Cerebellar cortex (tissue), 1 donor: ENCODE results near the gene MRPL21.

Source experiments
- DNase-seq: peaks from one replicate; pipeline ENCODE4 v3.0.0-alpha.2; 2015; ENCODE audit warnings: low spot score

MRPL21 gene

DNA sequence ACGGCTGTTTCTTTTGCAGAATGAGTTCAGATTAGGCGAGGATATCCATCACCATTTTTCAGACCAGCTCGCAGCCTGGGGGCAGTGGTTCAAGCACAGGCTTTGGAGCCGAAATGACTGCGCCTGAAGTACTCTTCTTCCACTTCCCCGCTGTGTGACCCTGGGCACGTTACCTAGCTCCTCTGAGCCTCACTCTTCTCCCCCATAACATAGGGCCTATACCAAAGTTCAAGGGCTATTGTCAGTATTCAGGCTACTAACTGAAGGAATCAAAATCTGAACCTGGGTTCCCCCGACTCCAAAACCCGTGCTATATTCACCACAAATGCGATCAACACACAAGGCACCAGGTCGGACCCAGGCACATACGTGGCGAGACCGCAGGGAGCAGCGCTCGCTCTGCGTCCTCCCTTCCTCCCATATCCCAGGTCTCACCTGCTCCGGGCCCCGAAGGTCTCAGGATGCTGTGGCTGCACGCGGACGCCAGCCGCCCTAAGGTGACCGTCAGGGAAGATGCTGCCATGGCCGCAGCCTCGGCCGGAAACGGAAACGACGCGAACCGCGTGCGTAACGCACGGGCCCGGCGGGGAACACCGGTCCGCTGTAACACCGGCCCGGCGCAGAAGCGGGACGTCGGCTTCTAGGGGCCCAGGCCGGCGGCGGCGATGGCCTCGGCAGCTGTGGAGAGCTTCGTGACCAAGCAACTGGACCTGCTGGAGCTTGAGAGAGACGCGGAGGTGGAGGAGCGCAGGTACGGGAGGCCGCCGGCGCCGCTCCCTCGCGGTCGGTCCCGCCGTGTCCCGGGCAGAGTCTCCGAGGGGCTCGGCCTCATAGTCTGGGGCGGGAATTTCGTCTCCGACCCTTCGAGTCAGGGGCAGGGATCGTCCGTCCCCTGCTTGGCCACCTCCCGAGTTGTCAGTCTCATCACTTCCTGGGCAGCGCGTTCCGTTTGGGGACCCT is at the start of gene MRPL21, which contains the start of gene IGHMBP2:
Gene MRPL21, minus strand, starts transcription at position 545 of the 960 bp plus-strand sequence. Its CDS starts 22 bp downstream, at position 523.
Gene IGHMBP2, plus strand, starts transcription at position 604 of the 960 bp plus-strand sequence. Its CDS starts 62 bp downstream, at position 666.
- peak; percentile 82 for DNase-seq

DNA sequence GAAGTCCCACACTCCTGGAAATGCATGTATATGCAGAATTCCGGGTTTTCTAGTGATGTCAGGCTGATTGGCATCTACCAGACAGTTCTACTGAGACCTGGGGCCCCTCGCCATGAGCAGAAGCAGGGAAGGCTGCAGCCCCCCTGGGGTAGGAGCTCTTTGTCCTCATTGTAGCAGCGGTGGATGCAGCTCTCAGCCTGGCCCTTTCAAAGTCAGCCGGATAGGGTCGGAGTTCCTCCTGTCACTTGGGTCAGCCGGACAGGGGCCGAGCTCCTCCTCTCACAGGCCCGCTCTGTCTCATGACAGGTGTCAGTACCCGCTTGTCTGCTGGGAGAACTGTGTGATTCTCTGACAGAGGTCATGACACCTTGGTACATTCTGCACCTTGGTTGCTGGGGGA is 47.1 kb upstream of the MRPL21 start:
- DNase-seq, result no peak

DNA sequence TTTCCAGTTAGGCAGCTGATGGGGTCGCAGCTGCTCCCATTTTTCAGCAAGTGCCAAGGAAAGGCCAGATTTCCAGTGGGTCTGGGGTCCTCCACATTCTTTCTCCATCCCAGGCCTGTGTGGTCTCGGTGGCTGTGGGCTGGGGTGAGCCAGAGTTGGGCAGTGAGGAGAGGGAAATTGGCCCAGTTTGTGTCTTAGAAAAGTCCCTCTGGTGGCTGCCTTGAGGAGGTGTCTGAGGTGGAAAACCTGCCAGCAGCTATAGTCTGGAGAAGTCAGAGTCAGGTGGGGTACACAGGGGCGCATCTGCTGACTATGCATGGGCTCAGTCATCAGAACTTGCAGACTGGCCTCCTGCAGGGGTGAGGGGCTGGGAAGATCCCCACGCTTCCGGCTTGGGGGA is 46.6 kb upstream of the MRPL21 start:
- peak; percentile 44 for DNase-seq

DNA sequence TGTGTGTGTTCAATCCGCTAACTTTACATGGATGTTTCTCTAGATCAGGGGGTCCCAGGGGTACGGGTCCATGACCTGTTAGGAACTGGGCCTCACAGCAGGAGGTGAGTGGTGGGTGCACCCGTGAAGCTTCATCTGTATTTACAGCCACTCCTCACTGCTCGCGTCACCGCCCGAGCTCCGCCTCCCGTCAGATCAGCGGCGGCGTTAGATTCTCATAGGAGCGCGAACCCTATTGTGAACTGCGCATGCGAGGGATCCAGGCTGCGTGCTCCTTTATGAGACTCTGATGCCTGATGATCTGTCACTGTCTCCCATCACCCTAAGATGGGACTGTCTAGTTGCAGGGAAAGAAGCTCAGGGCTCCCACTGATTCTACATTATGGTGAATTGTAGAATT is 45.3 kb upstream of the MRPL21 start:
- DNase-seq, result peak; percentile 75

DNA sequence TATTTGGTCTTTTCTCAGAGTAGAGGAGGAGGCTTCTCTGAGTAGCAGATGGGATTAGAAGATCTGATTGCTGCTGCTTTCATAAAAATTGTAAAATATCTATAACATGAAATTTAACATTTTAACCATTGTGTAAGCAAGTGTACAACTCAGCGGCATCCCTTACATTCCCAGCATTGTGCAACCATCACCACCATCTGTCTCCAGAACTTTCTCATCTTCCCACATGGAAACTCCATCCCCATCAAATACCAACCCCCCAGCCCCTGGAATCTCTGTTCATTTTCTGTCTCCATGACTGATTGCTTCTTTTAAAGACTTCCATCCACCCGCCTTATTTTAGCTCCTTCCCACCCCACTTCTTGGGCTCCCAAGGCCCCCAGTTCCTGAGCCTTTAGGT is 44.9 kb upstream of the MRPL21 start:
- no peak for DNase-seq

DNA sequence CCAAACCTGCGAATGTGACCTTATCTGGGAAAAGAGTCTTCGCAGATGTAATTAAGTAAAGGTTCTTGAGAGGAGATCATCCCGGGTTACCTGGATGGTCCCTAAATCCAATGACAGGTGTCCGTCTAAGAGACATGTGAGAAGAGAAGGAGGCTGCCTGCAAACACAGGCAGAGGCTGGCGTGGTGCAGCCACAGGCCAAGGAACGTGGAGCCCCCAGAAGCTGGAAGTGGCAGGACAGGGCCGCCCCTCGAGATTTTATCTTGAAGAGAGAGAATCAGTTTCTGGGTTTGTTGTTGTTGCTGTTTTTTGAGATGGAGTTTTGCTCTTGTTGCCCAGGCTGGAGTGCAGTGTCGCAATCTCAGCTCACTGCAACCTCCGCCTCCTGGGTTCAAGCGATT is 43.5 kb upstream of the MRPL21 start:
- DNase-seq, result no peak

DNA sequence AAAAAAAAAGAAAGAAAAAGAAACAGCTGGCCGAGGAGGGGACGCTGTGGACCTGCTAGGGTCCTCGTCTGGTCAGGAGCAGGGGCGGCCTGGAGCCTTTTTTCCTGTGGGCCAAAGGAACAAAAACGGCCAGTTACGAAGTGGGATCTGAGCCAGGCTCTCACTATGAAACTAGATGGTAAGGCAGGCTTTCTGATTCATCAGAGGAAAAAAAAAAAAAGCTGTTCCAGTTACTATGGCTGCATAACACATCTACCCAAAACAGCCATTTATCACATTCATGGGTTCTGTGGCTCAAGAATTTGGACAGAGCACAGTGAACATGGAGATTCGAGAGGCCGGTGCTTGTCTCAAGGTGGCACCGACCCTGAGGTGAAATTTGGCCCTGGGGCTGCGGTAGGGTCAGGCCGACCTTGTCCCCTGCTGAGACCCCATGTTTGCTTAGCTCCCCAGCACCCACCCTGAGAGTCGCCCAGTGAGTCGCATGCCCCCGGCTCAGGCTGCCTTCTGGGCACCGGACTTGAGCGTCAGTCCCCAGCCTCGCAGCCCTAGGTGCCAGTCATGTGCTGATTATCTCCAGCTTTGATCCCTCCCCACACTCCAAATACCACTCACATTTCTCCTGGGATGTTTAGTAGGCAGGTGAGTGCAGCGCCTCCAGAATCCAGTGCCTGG is 42.9 kb upstream of the MRPL21 start:
- no peak for DNase-seq

DNA sequence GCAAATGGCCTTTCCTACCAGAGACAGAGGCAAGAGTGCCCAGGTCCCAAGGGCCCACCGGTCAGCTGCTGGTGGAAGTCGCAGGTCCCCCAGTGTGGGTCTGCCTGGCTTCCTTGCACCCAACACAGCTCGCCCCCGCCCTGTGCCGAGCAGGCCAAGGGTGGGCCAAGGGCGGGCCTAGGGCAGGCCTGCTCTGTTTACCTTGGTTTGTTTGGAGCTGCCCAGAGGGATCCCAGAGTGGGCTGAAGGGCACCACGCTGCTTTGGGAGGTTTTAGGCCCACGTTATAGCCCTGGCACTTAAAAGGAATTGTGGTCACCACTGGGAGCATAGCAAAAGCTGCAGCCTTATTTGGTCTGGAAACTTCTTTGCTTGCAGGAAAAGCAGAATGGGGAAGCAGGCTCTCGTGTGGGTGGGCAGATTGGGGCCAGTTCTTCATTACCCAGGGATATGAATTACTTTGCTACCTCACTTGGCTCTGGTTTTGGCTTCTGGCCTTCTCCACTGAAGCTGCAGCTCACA is 39.2 kb upstream of the MRPL21 start:
- no peak for DNase-seq

DNA sequence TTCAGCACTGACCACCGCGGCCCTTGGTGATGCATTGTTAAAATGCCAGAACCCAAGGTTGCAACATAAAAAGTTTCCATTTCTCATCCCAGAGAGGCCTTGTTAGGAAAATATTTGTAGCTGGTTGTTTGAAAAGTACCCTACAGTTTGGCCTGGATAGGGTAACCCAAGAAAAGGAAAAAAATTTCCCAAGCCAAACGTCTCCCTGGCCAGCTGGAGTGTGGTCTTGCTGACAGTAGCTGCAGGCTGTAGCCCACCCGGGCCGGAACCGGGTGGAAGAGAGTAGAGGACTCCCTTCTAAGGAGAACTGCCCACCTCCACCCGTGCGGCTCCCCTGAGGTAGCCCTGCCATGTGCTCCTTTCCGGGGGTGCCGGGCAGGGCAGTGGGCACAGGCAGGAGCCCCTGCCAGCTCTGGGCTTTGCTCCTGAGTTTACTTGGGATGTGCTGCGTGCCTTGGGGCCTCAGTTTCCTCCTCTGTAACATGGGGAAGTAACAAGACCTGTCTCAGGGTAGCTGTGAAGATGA is 38.5 kb upstream of the MRPL21 start:
- no peak for DNase-seq

DNA sequence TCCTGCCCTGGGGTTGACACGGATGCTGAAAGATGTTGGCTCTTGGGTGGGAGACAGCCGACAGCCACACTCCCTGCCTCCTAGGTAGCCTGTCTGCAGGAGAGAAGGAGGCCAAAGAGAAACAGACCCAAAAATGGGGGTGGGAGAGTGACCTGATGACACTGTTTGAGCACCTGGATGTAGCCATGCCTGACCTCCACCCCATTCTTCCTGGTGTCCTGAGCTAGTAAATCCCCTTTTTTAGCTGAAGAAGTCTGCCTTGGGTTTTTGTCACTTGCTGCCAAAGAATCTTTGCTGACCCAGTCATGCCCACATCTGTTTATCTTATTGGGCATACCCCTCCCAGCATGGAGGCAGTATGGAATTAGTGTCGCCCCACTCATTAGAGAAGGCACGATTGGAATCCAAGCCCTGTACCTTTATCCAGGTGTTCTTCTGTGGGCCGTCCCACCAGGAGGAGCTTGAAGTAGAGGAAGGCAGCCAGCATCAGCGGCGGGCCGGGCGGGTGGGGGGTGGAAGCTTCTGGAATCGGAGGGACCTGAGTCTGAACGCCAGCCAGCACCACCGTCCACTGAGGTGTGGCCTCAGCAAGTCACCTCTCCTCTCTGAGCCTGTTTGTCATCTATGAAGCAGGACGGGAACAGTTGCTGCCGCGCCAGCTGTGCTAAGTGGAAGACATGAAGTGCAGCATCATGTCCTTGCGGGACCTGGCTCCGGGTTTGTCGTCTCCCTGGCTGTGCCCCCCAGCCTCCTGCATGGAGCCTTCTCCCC is 37.9 kb upstream of the MRPL21 start:
- DNase-seq, result no peak

DNA sequence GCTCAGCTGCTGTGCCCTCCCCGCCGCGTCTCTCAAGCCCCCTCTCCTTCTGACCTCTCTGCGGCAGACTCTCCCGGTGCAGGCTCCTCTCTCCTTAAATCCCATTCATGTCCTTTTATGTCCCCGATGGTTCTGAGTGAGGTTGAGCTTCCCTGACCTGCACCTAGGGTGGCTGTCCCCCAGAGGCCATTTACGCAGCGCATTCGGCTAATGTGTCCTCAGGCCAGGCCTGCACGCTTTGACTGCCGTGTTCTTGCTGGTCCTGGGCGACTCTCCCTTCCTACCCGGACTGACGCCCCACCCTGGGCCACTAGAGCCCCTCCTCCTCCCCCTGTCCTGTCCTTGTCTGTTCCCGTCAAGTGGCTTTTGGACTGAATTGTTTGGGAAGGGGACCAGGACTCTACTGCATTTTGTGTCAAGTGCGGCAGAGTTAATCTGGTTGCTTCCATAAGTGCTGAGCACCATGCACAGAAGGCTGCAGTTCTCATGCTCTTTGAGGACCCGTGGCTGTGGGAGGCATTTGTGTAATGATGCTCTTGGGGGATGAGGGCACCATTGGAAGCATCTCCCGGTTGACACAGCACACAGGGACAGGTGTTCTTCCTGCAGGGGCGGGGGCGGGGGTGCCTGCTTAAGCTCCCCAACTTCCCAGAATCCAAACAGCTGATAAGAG is 37.2 kb upstream of the MRPL21 start:
- no peak for DNase-seq

DNA sequence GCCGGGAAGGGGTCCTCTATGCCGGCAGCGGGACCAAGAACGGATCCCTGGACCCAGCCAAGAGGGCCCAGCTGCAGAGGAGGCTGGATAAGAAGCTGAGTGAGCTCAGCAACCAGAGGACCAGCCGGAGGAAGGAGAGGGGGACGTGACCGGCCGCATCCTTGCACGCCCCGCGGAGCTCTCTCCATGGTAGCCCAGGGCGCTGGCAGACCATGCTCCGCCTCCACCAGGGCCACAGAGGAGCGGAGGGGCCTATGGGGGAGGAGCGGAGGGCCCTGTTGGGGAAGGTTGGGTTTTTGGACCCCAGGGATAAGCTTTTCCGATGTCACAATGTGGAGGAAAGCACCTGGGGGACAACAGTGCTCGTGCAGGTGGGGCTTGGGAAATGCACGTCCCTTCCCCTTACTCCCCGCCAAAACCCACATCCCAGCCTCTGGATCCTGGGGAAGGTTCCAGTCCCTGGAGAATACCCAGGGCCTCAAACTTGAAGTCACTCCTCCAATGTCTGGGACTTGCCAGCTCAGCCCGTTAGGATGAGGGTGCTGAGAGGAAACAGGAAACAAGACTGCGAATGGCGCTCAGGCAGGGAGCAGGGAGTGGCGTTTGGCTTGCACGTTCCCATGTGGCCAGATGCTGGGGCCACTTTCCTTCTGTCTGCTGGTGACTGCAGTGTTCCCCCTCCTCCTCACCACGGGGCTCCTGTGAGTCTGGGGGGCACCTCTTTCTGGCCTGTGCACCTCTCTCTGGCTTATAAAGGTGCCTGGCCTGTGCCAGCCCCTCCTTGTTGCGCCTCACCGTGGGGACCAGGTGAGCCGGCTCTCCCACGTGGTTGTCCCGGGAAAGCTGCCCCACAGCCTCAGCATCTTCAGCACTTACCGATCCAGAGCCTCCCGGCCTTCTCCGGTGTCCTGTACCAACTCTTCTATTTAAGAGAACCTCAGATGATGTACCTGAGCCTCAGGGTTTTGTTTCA is 36.2 kb upstream of the MRPL21 start:
- DNase-seq, result no peak

DNA sequence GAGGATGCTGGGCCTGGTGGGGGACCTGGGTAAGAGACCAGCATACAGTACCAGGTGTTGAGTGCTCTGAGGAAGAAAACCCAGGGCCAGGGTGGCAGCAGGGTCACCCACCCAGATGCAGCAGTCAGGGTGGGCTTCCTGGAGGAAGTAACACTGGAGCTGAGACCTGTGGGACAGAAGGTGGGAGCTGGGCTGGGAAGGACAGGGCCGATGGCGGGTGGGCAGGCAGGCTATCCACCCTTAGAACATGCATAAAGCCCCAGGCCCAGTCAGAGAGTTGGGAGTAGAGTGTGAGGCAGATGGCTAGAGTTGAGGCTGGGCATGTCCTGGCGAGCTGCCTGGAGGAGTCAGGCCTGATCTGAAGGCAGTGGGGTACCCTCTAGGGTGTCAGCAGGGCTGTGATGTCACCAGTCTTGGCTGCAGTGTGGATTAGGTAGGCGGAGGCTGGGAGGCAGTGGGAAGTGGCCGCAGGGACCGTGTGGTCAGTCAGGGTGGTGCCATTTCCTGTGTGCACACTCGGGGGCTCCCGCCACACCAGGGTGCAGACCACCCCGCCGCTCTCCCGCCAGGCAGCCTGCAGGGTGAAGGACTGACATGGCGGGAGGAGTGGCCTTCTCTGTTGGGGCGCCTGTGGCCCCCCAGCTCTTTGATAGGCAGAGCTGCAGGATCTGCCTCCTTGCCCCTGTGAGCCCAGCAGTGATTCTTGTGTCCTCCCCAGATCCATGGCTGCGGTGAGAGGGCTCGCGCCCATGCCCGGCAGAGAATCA is 35.4 kb upstream of the MRPL21 start:
- peak; percentile 61 for DNase-seq

DNA sequence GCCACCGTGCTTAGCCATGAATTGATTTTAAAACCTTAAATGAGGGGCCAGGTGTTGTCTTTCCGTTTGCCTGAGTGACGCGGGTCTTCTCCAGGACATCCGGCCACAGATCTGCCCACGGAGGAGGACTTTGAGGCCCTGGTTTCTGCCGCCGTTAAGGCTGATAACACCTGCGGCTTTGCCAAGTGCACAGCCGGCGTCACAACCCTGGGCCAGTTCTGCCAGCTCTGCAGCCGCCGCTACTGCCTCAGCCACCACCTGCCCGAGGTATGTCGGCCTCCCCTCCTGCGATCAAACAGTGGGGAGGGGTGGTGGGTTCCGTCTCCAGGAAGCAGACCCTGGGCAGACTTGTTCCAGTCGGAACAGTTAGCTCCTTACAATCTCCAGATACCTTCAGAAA is 34.5 kb upstream of the MRPL21 start:
- DNase-seq, result peak; percentile 85

DNA sequence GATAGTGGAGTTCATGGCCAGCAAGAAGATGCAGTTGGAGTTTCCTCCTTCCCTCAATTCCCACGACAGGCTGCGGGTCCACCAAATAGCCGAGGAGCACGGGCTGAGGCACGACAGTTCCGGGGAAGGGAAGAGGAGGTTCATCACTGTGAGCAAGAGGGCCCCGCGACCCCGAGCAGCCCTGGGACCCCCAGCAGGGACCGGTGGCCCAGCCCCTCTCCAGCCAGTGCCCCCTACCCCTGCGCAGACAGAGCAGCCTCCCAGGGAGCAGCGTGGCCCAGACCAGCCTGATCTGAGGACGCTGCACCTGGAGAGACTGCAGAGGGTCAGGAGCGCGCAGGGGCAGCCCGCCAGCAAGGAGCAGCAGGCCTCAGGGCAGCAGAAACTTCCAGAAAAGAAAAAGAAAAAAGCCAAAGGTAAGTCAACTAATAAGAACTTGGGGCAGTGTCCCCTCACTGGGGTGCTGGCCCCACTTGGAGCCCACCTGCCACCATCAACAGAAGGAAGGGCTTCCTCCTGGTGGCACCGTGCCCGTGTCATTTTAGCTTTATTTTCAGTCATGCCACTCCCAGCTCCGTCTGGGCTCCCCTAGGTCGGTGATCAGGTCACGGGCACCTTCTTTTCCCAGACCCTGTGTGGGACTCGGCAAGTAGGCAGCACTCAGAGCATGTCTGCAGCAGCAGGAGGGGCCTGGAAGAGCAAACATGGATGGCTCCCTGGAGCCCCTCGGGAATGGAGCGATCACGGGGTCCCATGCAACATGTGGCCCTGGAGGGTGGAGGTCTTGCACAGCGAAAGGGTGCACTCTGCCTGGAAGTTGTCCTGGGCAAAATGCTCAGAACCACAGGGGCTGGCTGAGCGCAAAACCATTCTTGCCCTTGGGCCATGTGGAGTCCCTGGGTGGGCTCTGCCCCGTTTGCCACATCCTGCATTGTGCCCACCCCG is 33.3 kb upstream of the MRPL21 start:
- no peak for DNase-seq

DNA sequence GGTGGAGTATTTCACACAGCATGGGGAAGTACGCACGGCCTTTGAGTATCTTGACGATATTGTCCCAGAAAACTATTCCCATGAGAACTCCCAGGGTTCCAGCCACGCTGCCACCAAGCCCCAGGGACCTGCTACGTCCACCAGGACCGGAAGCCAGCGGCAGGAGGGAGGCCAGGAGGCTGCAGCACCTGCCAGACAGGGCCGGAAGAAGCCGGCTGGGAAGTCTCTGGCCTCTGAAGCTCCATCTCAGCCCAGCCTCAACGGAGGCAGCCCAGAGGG is 32.7 kb upstream of the MRPL21 start:
- DNase-seq, result no peak

DNA sequence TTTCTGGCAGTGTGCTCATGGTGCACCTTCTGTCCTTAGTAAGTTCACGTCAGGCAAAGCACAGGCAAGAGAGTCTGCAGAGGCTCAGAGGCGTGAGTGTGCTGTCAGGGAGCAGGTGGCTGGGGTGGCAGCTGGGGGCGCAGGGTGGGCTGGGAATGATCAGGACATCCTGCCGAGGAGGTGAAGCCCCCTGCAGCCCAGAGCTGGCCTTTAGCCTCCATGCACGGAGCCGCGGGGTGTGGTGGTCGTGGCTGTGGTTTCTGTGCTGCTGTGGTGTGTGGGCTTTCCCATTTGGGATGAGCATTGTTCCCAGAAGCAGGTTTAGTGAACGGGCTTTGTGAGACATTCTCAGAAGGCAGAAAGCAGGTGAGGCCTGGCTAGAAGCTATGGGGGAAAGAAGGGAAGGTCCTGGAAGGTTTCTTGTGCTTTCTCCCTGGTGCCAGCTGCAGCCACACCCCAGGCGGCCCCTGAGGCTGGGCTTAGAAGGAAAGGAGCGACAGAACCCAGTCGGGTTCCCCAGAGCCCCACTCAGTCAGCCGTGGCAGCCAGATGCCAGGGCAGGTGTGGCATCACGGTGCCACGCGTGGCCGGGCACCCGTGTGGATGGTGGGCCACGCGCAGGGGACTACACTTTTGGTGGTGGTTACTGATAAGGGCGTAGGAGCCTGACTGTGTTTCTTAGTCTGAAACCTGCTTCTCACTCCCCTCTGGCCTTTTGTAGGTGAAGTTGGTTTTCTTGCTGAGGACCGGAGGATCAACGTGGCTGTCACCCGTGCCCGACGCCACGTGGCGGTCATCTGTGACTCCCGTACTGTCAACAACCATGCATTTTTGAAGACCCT is 32.1 kb upstream of the MRPL21 start:
- DNase-seq, result peak; percentile 37
